Neural cell (in vitro differentiated cells): ENCODE results near the gene OPN1SW. TPM values are rescaled to one million over a fixed set of nuclear protein-coding genes. Genes with fewer than 3 reads are reported as not detected.

ENCODE experiments used
- H2AFZ ChIP-seq: fragments of 200-600, 300-800 bp; sonication (generic), shearing (Covaris generic); 2 replicates; pipeline ENCODE4 v1.6.0; 2014; ENCODE audit warnings: low read depth, mild to moderate bottlenecking, antibody characterized with exemption, low read length, moderate library complexity
- H3F3A ChIP-seq: fragments of 200-600 bp; shearing (Covaris generic); 2 replicates; pipeline ENCODE4 v1.6.1; 2016; ENCODE audit warnings: mild to moderate bottlenecking, moderate library complexity, mixed read lengths, antibody characterized with exemption, low read length; ENCODE audit not compliant: insufficient read depth, poor library complexity, severe bottlenecking
- H3K27ac ChIP-seq: fragments of 200-600, 300-800 bp; sonication (generic), shearing (Covaris generic); 2 replicates; pipeline ENCODE4 v1.5.1; 2014; ENCODE audit warnings: mild to moderate bottlenecking, low read length, moderate library complexity
- H3K27me3 ChIP-seq: fragments of 300-800, 200-600 bp; sonication (generic), shearing (Covaris generic); 2 replicates; pipeline ENCODE4 v1.6.0; 2014; ENCODE audit warnings: mild to moderate bottlenecking, low read depth, low read length, moderate library complexity; ENCODE audit not compliant: insufficient read depth
- H3K36me3 ChIP-seq: fragments of 300-800, 200-600 bp; sonication (generic), shearing (Covaris generic); 2 replicates; pipeline ENCODE4 v1.5.1; 2014; ENCODE audit warnings: mild to moderate bottlenecking, antibody characterized with exemption, low read length, moderate library complexity; ENCODE audit not compliant: insufficient read depth
- H3K4me2 ChIP-seq: fragments of 300-800, 200-600 bp; sonication (generic), shearing (Covaris generic); 2 replicates; pipeline ENCODE4 v1.6.0; 2014; ENCODE audit warnings: mild to moderate bottlenecking, low read length
- H3K4me3 ChIP-seq: fragments of 300-800, 200-600 bp; sonication (generic), shearing (Covaris generic); 2 replicates; pipeline ENCODE4 v1.5.1; 2014; ENCODE audit warnings: mild to moderate bottlenecking, low read length, moderate library complexity
- H3K79me2 ChIP-seq: fragments of 200-600 bp; shearing (Covaris generic); replicated peaks from 2 replicates; pipeline ENCODE4 v1.6.0; 2014; ENCODE audit warnings: mild to moderate bottlenecking, low read length, moderate library complexity; ENCODE audit not compliant: insufficient read depth
- H3K9ac ChIP-seq: fragments of 300-800, 200-600 bp; sonication (generic), shearing (Covaris generic); 2 replicates; pipeline ENCODE4 v1.6.1; 2016; ENCODE audit warnings: mild to moderate bottlenecking, low read length, mixed read lengths
- H3K9me2 ChIP-seq: fragments of 200-600 bp; shearing (Covaris generic); 2 replicates; pipeline ENCODE4 v1.6.1; 2016; ENCODE audit warnings: mild to moderate bottlenecking, low read length, mixed read lengths; ENCODE audit not compliant: insufficient read depth
- H3K9me3 ChIP-seq: fragments of 200-600, 300-800 bp; sonication (generic), shearing (Covaris generic); 2 replicates; pipeline ENCODE4 v1.6.1; 2016; ENCODE audit warnings: mild to moderate bottlenecking, mixed run types, low read length, moderate library complexity, mixed read lengths
- H4K20me1 ChIP-seq: fragments of 200-600 bp; shearing (Covaris generic); 2 replicates; pipeline ENCODE4 v1.6.1; 2016; ENCODE audit warnings: mild to moderate bottlenecking, mixed run types; ENCODE audit not compliant: insufficient read depth
- CTCF ChIP-seq: fragments of 450-650 bp; IDR thresholded peaks from 2 replicates; pipeline ENCODE4 v1.5.1; 2014; ENCODE audit warnings: antibody characterized with exemption, mild to moderate bottlenecking, moderate library complexity; ENCODE audit not compliant: poor library complexity, severe bottlenecking
- EP300 ChIP-seq: fragments of 450-650 bp; conservative IDR thresholded peaks from 2 replicates; pipeline ENCODE4 v1.6.1; 2014; ENCODE audit warnings: antibody characterized with exemption, mild to moderate bottlenecking, moderate library complexity; ENCODE audit not compliant: poor library complexity, severe bottlenecking
- EZH2 ChIP-seq: fragments of 200-600, 300-800 bp; shearing (Covaris generic), sonication (generic); IDR thresholded peaks from 2 replicates; pipeline ENCODE4 v1.6.1; 2014; ENCODE audit warnings: antibody characterized with exemption, low read length, borderline replicate concordance, mild to moderate bottlenecking; ENCODE audit not compliant: insufficient read depth, poor library complexity, severe bottlenecking
- MXI1 ChIP-seq: fragments of 450-650 bp; conservative IDR thresholded peaks from 2 replicates; pipeline ENCODE4 v1.6.1; 2014; ENCODE audit warnings: antibody characterized with exemption, mild to moderate bottlenecking; ENCODE audit not compliant: poor library complexity, severe bottlenecking
- POLR2AphosphoS5 ChIP-seq: IDR thresholded peaks from 2 replicates; pipeline ENCODE4 v1.6.1; 2012
- RAD21 ChIP-seq: fragments of 450-650 bp; conservative IDR thresholded peaks from 2 replicates; pipeline ENCODE4 v1.6.1; 2014; ENCODE audit warnings: antibody characterized with exemption, mild to moderate bottlenecking, moderate library complexity
- SMC3 ChIP-seq: fragments of 450-650 bp; conservative IDR thresholded peaks from 2 replicates; pipeline ENCODE4 v1.6.1; 2014; ENCODE audit warnings: antibody characterized with exemption, mild to moderate bottlenecking, moderate library complexity; ENCODE audit not compliant: poor library complexity
- TAF1 ChIP-seq: IDR thresholded peaks from 2 replicates; pipeline ENCODE4 v1.6.1; 2012; ENCODE audit warnings: low read depth
- polyA plus RNA-seq: library from polyadenylated mRNA; depleted of rRNA; stranded (reverse); fragments of >200 nt; gene quantifications from 2 replicates; pipeline ENCODE4 v1.2.3, GENCODE V29; 2014
- TF ChIP-seq, protein P1 (sequence below): IDR thresholded peaks from 2 replicates; pipeline ENCODE4 v1.6.1; 2012; ENCODE audit warnings: borderline replicate concordance

Gene OPN1SW
- polyA plus RNA-seq, 1 donor from 2014 or later = 1.2 TPM

- no peaks in the 10 kb centered on the region for H3K9me2 ChIP-seq
- no peaks in the 10 kb centered on the region for H3K36me3 ChIP-seq
- H3F3A ChIP-seq = no peaks in the 10 kb centered on the region
- H4K20me1 ChIP-seq = no peaks in the 10 kb centered on the region
- H3K4me2 ChIP-seq = no peak overlapping the region
- H3K9ac ChIP-seq = no peak overlapping the region
- no peaks in the 10 kb centered on the region for H3K79me2 ChIP-seq
- H2AFZ ChIP-seq = no peak overlapping the region
- H3K4me3 ChIP-seq = no peak overlapping the region
- H3K27me3 ChIP-seq = no peaks in the 10 kb centered on the region
- H3K9me3 ChIP-seq = no peaks in the 10 kb centered on the region
- TF ChIP-seq RAD21 = no peak
- no peak for TF ChIP-seq EZH2
- TF ChIP-seq, protein P1, sequence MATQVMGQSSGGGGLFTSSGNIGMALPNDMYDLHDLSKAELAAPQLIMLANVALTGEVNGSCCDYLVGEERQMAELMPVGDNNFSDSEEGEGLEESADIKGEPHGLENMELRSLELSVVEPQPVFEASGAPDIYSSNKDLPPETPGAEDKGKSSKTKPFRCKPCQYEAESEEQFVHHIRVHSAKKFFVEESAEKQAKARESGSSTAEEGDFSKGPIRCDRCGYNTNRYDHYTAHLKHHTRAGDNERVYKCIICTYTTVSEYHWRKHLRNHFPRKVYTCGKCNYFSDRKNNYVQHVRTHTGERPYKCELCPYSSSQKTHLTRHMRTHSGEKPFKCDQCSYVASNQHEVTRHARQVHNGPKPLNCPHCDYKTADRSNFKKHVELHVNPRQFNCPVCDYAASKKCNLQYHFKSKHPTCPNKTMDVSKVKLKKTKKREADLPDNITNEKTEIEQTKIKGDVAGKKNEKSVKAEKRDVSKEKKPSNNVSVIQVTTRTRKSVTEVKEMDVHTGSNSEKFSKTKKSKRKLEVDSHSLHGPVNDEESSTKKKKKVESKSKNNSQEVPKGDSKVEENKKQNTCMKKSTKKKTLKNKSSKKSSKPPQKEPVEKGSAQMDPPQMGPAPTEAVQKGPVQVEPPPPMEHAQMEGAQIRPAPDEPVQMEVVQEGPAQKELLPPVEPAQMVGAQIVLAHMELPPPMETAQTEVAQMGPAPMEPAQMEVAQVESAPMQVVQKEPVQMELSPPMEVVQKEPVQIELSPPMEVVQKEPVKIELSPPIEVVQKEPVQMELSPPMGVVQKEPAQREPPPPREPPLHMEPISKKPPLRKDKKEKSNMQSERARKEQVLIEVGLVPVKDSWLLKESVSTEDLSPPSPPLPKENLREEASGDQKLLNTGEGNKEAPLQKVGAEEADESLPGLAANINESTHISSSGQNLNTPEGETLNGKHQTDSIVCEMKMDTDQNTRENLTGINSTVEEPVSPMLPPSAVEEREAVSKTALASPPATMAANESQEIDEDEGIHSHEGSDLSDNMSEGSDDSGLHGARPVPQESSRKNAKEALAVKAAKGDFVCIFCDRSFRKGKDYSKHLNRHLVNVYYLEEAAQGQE = no peak
- TF ChIP-seq POLR2AphosphoS5 = no peak
- no peak for TF ChIP-seq MXI1
- no peak overlapping the region for H3K27ac ChIP-seq
These were observed 17.0 kb downstream of the OPN1SW start for GRCh38 chr7:128758553-128758952.

DNA sequence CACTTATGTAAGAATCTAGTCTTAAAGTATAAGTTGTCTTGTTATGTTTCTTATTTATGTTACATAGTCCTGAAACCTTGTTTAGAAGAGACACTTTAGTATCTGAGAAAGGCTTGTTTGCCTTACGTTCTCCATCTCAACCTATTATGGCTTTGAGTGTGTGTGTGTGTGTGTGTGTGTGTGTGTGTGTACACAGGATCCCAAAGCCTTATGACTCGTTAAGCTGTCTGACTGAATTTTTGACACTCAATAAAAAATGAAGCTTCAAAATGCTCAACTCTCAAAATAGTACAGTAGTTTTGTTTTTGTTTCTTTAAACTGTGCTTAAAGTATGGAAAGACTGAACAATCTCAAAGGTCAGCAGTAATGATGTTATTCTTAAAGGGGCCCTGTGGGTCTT, 18.4 kb downstream of the OPN1SW start:
- Histone ChIP-seq H3K27ac (no peak overlapping the region), H3K36me3 (peaks cover 7% of the 10 kb centered on the region), H3K9me3 (no peaks in the 10 kb centered on the region), H3K4me3 (no peak overlapping the region), H4K20me1 (no peaks in the 10 kb centered on the region), H3K9me2 (no peaks in the 10 kb centered on the region), H3F3A (no peaks in the 10 kb centered on the region), H3K4me2 (no peak overlapping the region), H2AFZ (no peak overlapping the region), H3K27me3 (no peaks in the 10 kb centered on the region), H3K9ac (no peak overlapping the region), H3K79me2 (no peaks in the 10 kb centered on the region)
- TF ChIP-seq CTCF (no peak), POLR2AphosphoS5 (no peak), EP300 (no peak), EZH2 (no peak), TAF1 (no peak), RAD21 (no peak), SMC3 (no peak)
- TF ChIP-seq, protein P1 = no peak
